Ishikawa (cell line): ENCODE results near the gene FXN.

Experiments used
- CEBPB ChIP-seq: IDR thresholded peaks from 2 replicates; pipeline ENCODE4 v1.6.1; 2012
- CREB1 ChIP-seq: IDR thresholded peaks from 2 replicates; pipeline ENCODE4 v1.6.1; 2012; ENCODE audit warnings: low read depth
- EGR1 ChIP-seq: IDR thresholded peaks from 2 replicates; pipeline ENCODE4 v1.6.1; 2012
- EP300 ChIP-seq: IDR thresholded peaks from 2 replicates; pipeline ENCODE4 v1.6.1; 2012; ENCODE audit warnings: borderline replicate concordance
- FOXM1 ChIP-seq: IDR thresholded peaks from 2 replicates; pipeline ENCODE4 v1.6.1; 2012; ENCODE audit warnings: low read depth, borderline replicate concordance
- NFIC ChIP-seq: IDR thresholded peaks from 2 replicates; pipeline ENCODE4 v1.6.1; 2012
- RAD21 ChIP-seq: IDR thresholded peaks from 2 replicates; pipeline ENCODE4 v1.6.1; 2012; ENCODE audit warnings: low read depth
- TAF1 ChIP-seq: IDR thresholded peaks from 2 replicates; pipeline ENCODE4 v1.6.1; 2012; ENCODE audit warnings: low read depth, mild to moderate bottlenecking
- TCF12 ChIP-seq: IDR thresholded peaks from 2 replicates; pipeline ENCODE4 v1.6.1; 2012; ENCODE audit warnings: low read depth
- TEAD4 ChIP-seq: IDR thresholded peaks from 2 replicates; pipeline ENCODE4 v1.6.1; 2012
- YY1 ChIP-seq: IDR thresholded peaks from 2 replicates; pipeline ENCODE4 v1.6.1; 2012; ENCODE audit warnings: low read depth
- ZBTB7A ChIP-seq: IDR thresholded peaks from 2 replicates; pipeline ENCODE4 v1.6.1; 2012; ENCODE audit warnings: low read depth
- TF ChIP-seq, protein P1 (sequence below): IDR thresholded peaks from 2 replicates; pipeline ENCODE4 v1.6.1; 2012
- TF ChIP-seq, protein P2 (sequence below): IDR thresholded peaks from 2 replicates; pipeline ENCODE4 v1.6.1; 2012; ENCODE audit warnings: low read depth, mild to moderate bottlenecking
- TF ChIP-seq, protein P3 (sequence below): IDR thresholded peaks from 2 replicates; pipeline ENCODE4 v1.6.1; 2012

FXN gene

DNA sequence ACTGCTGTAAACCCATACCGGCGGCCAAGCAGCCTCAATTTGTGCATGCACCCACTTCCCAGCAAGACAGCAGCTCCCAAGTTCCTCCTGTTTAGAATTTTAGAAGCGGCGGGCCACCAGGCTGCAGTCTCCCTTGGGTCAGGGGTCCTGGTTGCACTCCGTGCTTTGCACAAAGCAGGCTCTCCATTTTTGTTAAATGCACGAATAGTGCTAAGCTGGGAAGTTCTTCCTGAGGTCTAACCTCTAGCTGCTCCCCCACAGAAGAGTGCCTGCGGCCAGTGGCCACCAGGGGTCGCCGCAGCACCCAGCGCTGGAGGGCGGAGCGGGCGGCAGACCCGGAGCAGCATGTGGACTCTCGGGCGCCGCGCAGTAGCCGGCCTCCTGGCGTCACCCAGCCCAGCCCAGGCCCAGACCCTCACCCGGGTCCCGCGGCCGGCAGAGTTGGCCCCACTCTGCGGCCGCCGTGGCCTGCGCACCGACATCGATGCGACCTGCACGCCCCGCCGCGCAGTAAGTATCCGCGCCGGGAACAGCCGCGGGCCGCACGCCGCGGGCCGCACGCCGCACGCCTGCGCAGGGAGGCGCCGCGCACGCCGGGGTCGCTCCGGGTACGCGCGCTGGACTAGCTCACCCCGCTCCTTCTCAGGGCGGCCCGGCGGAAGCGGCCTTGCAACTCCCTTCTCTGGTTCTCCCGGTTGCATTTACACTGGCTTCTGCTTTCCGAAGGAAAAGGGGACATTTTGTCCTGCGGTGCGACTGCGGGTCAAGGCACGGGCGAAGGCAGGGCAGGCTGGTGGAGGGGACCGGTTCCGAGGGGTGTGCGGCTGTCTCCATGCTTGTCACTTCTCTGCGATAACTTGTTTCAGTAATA lies at the start of gene FXN:
FXN (plus strand) TSS at position 315 of the 871 bp plus-strand sequence; CDS start at position 346, 31 bp downstream.
- no peak for TF ChIP-seq CEBPB
- TF ChIP-seq, protein P1, sequence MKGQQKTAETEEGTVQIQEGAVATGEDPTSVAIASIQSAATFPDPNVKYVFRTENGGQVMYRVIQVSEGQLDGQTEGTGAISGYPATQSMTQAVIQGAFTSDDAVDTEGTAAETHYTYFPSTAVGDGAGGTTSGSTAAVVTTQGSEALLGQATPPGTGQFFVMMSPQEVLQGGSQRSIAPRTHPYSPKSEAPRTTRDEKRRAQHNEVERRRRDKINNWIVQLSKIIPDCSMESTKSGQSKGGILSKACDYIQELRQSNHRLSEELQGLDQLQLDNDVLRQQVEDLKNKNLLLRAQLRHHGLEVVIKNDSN: no peak
- TF ChIP-seq, protein P2, sequence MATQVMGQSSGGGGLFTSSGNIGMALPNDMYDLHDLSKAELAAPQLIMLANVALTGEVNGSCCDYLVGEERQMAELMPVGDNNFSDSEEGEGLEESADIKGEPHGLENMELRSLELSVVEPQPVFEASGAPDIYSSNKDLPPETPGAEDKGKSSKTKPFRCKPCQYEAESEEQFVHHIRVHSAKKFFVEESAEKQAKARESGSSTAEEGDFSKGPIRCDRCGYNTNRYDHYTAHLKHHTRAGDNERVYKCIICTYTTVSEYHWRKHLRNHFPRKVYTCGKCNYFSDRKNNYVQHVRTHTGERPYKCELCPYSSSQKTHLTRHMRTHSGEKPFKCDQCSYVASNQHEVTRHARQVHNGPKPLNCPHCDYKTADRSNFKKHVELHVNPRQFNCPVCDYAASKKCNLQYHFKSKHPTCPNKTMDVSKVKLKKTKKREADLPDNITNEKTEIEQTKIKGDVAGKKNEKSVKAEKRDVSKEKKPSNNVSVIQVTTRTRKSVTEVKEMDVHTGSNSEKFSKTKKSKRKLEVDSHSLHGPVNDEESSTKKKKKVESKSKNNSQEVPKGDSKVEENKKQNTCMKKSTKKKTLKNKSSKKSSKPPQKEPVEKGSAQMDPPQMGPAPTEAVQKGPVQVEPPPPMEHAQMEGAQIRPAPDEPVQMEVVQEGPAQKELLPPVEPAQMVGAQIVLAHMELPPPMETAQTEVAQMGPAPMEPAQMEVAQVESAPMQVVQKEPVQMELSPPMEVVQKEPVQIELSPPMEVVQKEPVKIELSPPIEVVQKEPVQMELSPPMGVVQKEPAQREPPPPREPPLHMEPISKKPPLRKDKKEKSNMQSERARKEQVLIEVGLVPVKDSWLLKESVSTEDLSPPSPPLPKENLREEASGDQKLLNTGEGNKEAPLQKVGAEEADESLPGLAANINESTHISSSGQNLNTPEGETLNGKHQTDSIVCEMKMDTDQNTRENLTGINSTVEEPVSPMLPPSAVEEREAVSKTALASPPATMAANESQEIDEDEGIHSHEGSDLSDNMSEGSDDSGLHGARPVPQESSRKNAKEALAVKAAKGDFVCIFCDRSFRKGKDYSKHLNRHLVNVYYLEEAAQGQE: no peak
- TF ChIP-seq ZBTB7A: peak; percentile 64; the same call in 1 of the 2 replicates
- TF ChIP-seq FOXM1: no peak
- TF ChIP-seq, protein P3, sequence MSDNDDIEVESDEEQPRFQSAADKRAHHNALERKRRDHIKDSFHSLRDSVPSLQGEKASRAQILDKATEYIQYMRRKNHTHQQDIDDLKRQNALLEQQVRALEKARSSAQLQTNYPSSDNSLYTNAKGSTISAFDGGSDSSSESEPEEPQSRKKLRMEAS: peak; percentile 82; the same call in 1 of the 2 replicates
- no peak for TF ChIP-seq EGR1
- TF ChIP-seq TAF1: peak; percentile 28
- peak; percentile 57 for TF ChIP-seq RAD21
- 0 out of 2 replicates have a peak, but pooled peaks have one; percentile 15 for TF ChIP-seq TCF12
- TF ChIP-seq YY1: peak; percentile 4; the same call in 1 of the 2 replicates
- TF ChIP-seq EP300: peak; percentile 25; the same call in 1 of the 2 replicates
- no peak for TF ChIP-seq CREB1
- peak; percentile 23; the same call in 1 of the 2 replicates for TF ChIP-seq TEAD4
- no peak for TF ChIP-seq NFIC

DNA sequence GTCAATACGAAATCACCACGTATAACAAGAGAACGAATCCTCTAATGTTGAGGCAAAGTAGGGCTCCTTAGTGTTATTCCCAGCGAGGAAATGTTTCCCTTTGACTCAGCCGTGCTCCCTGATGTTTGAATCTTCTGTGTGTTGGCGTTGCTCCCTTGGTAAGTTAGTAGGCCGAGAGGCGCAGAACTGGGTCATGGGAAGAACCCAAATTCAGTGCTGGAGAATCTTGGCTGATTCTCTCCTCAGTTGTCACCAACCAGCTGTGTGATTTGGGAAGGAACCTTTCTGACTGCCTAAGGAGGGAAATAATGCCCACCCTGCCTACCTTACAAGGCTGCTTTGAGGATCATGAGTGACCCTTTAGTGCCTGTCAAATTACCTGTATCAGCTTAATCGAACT lies 44.1 kb upstream of the FXN start:
- TF ChIP-seq TEAD4 (no peak), CEBPB (no peak), FOXM1 (no peak), YY1 (no peak), TCF12 (no peak), EP300 (no peak), EGR1 (no peak)
- TF ChIP-seq, protein P3: no peak

DNA sequence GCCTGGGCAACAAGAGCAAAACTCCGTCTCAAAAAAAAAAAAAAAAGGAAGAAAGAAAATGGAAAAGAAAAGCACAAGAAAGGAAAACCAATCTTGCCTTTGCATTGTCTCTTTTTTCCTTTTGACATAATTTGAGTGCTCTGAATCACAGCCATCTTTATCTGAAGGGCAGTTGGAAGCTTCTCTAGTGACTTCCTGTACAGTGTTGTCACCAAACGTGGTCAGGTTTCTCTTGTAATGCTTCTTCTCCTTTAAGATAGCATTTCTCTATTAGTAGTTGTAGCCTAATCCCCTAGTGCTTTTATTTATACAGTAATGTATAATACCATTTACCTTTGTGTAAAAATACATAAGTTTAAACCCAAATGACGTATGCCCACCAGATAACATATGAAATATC lies 39.8 kb upstream of the FXN start:
- no peak for TF ChIP-seq EGR1
- TF ChIP-seq, protein P1: no peak
- TF ChIP-seq, protein P3: no peak
- TF ChIP-seq RAD21: no peak
- no peak for TF ChIP-seq TAF1
- TF ChIP-seq TCF12: no peak
- no peak for TF ChIP-seq NFIC
- no peak for TF ChIP-seq ZBTB7A
- no peak for TF ChIP-seq CREB1
- no peak for TF ChIP-seq FOXM1
- no peak for TF ChIP-seq CEBPB
- TF ChIP-seq, protein P2: no peak
- no peak for TF ChIP-seq TEAD4
- TF ChIP-seq EP300: no peak

DNA sequence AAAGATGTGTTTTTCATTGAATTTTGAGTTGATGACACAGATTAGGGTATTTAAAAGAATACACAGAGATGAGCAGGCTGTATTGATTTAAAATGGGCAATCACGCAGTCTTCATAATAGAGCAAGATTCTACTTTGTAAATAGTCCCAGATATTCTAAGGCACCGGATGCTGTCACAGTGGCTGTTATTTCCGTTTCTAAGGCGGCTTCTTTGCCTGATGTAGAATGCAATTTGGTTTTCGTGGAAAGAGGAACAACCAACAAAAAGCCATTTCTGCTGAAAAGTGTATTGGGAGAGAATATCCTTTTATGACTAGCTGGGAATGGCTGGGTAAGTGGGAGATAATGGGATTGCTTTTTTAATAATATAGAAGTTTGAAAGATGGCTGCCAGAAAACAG lies 39.1 kb upstream of the FXN start:
- no peak for TF ChIP-seq NFIC
- no peak for TF ChIP-seq EGR1
- no peak for TF ChIP-seq TCF12
- no peak for TF ChIP-seq CREB1
- no peak for TF ChIP-seq YY1
- no peak for TF ChIP-seq TEAD4
- no peak for TF ChIP-seq CEBPB
- TF ChIP-seq TAF1: no peak
- no peak for TF ChIP-seq FOXM1
- TF ChIP-seq RAD21: no peak
- TF ChIP-seq ZBTB7A: no peak

DNA sequence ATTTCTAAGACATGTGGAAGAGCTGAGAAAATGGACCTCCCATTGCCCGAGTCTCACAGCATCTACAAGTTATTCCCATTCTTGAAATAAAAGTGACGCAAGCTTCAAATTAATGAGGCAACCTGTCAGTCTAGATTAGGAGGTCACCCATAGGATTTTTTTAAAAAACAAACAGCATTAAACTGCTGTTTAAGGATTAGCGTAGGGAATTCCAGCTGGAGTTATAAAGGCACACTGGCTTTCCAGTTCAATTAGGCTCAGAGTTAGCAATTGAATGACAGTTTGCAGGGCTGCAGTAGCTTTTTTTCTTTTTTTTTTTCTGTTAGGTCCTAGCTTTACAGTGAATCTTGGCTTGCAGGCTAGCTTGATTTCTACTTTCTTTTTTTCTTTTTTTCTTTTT lies 37.9 kb upstream of the FXN start:
- TF ChIP-seq RAD21 (no peak), CEBPB (0 out of 2 replicates have a peak, but pooled peaks have one; percentile 5), EGR1 (no peak), EP300 (no peak), ZBTB7A (no peak), TAF1 (no peak)
- TF ChIP-seq, protein P3: no peak
